NCI-H446 treated with DMSO at 0.1 percent for 48 hours (cell line): ENCODE measurements around the gene NEO1.

Source experiments
- DNase-seq: peaks from one replicate; lab custom pipeline; 2025; lab: John Stamatoyannopoulos, UW

The NEO1 gene

DNA sequence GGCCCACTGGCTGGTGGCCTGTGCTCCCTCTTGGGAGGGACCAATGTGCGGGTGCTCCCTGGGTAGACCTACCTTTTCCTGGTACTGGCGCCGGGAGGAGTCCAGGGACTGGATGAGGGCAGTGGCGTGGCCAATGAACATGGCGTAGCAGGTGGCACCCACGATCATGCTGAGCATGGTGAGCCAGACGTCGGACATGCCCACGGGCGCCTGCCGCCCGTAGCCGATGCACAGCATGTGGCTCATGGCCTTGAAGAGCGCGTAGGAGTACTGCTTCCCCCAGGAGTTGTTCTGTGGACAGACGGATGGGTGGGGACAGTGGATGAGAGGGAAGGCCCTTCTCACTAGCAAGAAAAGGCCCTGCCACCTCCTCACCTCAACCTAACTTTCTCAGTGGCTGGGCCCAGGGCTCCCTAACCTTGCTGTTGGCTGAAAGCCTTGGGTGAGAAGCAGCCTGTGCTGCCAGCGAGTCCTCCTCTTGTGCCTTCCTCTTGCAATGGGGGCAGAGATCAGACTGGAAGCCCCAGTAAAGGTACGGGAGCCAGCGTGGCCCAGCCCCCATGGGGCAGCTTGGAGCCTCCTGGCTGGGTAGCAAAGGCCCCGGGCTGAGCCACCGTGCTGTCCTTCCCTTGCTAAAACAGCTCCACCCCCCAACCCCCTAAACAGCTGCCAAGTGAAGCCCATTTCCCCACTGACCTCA is 277.4 kb downstream of the NEO1 start:
- DNase-seq, result no peak

GRCh38 chr15:73330206-73331051 is 278.2 kb downstream of the NEO1 start:
- DNase-seq, result no peak

DNA sequence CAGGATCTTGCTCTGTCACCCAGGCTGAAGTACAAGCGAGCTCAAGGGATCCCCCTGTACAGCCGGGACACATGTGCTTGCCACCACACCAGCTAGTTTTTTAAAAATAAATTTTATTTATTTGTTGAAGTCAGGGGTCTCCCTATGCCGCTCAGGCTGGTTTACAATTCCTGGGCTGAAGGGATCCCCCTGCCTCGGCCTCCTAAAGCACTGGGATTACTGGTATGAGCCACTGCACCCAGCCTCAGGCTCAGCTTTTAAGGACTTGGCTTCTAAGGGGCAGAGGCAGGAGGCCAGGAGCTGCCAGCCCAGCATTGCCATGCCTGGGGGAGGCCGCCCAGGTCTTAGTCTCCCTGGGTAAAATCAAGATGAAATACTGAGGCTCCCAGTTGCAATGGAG is 279.2 kb downstream of the NEO1 start:
- no peak for DNase-seq

GRCh38 chr15:73331991-73332925 is 280.0 kb downstream of the NEO1 start:
- no peak for DNase-seq

DNA sequence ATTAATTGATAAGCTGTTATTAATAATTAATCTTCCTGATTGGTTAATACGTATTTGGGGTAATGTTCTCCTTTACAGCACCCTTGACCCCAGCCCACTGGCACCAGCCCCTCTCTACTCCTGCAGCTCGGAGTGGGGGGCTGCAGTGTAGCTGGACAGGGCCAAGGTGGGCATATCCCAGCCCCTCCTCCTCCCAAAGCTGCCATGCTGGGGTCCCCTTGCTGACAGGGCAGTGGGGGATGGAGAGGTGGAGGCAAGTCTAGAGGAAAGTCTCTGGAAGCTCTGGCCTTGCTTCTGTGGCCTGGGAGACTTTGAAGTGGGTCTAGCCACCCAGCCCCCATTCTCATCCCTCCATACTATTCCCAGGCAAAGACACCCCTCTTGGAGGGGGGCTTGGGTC is 280.7 kb downstream of the NEO1 start:
- no peak for DNase-seq

DNA sequence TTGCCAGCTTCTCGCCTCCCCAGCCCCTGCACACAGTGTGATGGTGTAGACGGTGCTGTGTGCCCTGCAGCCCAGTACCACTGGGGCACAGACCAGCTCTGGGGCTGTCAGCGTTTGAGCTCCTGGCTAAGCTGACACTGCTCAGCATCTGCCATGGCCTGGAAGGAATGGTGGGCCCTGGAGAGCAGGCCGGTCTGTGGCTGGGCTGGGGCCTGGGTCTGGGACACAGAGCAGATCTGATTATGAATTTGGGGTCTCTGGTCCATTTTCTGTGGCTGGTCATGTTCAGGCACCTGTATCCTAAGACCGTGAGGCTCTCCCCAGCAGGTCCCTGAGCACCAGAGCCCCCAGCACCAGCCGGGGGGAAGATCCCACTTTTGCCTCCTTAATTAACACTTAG is 281.8 kb downstream of the NEO1 start:
- no peak for DNase-seq

DNA sequence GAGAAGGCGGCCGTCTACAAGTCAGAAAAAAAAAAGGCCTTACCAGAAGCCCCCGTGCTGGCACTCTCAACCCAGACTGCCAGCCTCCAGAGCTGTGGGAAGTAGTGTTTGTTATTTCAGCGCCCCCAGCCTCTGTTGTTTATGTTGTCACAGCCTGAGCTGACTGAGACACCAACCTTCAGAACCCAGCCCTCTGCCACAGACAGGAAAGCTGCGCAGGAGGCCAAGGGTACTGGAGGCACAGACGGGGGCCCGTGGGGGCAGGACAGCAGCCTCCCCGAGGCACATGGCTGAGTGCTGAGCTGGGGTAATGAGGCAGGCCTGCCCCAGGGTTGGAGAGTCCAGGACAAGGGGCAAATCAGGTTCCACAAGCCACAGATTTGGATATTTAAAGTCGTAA is 282.8 kb downstream of the NEO1 start:
- DNase-seq, result no peak

DNA sequence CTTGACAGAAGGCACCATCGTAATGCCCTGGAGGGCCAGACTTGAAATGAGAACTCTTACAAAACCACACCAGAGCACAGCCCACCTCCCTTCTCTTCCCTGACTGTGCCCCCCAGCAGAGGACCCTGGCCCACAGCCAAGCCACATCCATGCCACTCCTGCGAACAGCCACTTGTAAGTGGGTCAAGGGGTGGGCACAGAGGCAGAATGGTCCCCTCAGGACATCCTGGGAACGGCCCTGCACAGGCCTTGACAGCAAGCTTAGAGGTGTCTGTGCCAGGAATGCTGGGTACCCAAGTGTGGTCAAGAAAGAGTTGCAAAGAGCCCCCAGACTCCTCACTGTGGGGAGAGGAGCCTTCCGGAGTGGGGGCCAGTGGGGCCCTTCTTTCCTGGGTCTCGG is 283.2 kb downstream of the NEO1 start:
- DNase-seq, result no peak

DNA sequence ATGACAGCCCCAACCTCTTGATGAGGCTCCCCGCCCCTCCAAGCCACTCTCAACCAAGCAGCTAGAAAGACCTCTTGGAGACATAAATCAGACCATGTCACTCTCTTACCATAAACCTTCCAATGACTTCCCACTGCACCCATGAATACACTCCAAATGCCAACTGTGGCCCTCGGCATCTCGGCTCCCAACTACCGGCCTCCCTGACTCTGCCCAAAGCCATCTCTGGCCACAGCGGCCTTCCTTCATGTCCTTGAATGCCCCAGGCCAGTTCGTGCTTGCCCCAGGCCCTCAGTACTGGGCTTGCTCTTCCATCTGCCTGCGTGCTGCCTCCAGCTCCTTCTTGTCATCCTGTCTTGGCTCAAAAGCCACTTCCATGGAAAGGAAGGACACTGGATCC is 284.5 kb downstream of the NEO1 start:
- DNase-seq, result no peak

DNA sequence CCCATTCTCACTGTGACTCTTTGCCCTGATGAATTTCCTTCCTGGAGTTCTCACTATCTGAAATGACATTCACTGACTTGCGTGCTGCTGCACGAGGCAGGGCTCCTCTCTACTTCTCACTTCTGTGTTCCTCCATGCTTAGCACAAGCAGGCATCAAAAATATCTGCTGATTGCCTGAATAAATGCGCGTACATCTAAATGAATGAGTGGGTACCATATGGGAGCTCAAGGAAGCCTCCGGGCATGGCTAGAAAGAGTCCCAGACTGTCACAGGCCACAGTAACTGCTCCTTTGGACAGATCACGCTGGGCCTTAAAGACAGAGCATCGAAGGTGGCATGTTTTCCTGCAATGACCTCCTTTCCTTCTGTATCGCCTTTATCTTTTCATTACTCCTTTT is 284.9 kb downstream of the NEO1 start:
- DNase-seq, result no peak

- DNase-seq, result no peak
Observed at GRCh38 chr15:73338058-73338457, 285.8 kb downstream of the NEO1 start.

- no peak for DNase-seq
Observed at GRCh38 chr15:73338606-73339374, 286.5 kb downstream of the NEO1 start.

- DNase-seq, result no peak
Observed at GRCh38 chr15:73340502-73341192, 288.4 kb downstream of the NEO1 start.

DNA sequence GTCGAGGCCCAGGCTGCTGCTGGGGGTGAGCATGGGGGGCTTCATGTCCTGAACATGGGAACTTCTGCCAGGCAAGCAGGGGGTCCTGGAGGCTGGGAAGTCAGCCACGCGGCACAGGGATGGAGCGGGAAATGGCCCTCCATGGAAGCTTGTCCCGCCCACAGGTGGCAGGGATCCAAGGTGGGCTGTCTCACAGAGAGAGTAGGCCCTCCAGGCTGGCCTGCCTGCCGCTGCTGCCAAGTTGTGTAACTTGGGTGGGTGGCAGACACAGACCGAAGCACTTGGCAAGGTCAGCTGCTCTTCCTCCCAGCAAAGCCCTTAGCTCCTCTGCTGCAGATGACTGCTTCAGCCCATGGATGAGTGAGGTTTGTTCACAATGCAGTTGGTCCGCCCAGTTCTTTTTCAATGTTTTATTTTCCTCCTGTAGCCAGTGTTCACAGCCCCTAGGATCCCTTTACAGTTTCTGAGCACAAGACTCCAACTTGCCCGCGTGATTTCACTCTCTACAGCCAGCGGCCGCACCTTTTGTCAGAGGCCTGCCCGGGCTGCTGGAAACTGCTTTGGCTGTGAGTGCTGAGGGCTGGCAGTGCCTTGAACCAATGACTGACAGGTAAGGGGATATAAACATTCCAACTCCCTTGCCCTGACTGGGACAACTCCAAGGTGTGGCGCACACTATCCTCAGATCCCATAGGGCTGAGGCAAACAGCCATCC is 289.8 kb downstream of the NEO1 start:
- DNase-seq, result peak; percentile 59

- DNase-seq, result no peak
Observed at GRCh38 chr15:73344056-73344455, 291.8 kb downstream of the NEO1 start.

DNA sequence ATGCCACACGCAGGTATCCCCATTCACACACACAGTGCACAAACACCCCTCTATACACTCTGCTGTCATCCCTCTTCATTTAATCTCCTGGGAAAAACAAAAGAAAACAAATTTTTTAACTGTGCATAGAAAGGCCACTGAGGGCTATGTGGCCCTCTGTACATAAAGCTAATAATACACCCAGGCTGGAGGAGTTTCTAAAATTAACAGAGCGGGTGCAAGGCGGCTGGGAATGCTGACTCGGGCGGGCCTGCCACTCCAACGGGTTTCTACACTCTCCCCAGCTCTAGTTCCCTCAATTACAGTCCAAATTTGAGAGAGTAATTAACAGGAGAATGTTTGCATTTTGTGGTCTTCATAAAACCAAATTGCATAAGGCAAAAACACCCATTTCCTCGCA is 293.4 kb downstream of the NEO1 start:
- DNase-seq, result no peak

DNA sequence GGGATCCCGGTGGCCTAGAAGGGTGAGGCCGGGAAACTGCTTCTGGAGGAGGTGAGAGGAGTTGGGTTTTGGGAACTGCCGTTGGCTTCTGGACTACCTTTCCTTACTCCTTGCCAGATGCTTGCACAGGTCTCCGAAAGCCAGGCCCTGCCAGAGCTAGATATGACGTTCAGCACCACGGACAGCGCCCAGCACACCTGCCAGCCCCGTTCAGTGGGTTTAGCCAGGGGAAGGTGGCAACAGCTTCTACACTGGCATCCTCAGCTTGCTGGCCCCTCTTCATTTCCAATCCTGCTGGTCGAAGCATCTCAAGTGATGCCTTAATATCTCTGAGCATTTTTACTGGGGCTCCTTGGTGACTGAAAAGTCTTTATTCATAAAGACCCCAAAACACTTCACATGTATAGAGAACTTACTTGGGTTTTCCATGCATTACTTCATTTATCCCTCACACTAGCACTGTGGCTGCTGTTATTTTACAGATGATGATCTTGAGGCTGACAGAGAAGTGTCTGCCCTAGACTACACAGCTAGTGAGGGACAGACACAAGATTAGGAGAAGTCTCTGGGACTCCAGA is 294.6 kb downstream of the NEO1 start:
- no peak for DNase-seq

GRCh38 chr15:73349191-73349590 is 296.9 kb downstream of the NEO1 start:
- DNase-seq, result no peak

DNA sequence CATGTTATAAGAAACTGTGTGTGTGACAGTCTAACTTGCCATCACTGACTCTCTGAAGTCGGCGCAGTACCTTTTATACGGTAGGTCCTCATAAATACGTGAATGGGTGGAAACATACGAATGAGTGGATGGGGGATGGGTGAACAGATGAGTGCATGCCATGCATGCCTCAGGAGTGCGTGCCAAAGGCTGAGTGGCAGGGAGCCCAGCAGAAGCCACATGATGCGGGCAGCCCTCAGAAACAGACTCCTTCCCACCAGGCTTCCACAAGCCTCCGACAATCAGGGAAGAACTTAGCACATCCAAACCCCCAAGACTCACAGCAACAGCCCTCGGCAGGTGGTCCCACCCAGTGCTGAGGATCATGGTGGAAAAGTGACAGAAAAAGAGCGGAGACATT is 299.8 kb downstream of the NEO1 start:
- DNase-seq, result no peak

GRCh38 chr15:73353734-73354133 is 301.5 kb downstream of the NEO1 start:
- no peak for DNase-seq
